Measurements from ENCODE around the gene ACIN1.

Gene ACIN1

GRCh38 chr14:23009939-23010726 lies 84.8 kb downstream of the ACIN1 start, which contains the start of gene C14orf93:
C14orf93 (minus strand) TSS chr14:23010143; CDS start chr14:22999023, 11,120 bp downstream.
- DNase-seq, result peak; percentile 74

- no peak for DNase-seq
These were observed 85.4 kb downstream of the ACIN1 start for GRCh38 chr14:23009483-23009938.

GRCh38 chr14:23008831-23009230 lies 86.1 kb downstream of the ACIN1 start:
- DNase-seq, result peak; percentile 16
